Panc1 (cell line): Measurements from ENCODE around the gene MSLN. TPM values are rescaled to one million over a fixed set of nuclear protein-coding genes. Genes with fewer than 3 reads are reported as not detected.
"Not testable (repeated sequence)": the region's sequence is repeated elsewhere in the genome, so short reads cannot be mapped to it uniquely, and the experiment has no call there.

Experiments
- ATAC-seq: fragments of 200-7000 bp; cut with Tn5 transposase; 2 replicates; pipeline ENCODE4 v1.9.1; 2020; ENCODE audit warnings: mild to moderate bottlenecking, moderate library complexity
- BruUV-seq: library from RNA; stranded (reverse); fragments of 400-500 nt; replicated peaks from 2 replicates; lab custom pipeline; 2021; lab: Mats Ljungman, UMichigan
- CTCF ChIA-PET: fragments of 300-600 bp; sonication (Branson Sonifier 250); formaldehyde crosslinking; loops from one replicate; lab custom pipeline; 2022; ENCODE audit warnings: antibody characterized with exemption; lab: Charles Lee
- POLR2A ChIA-PET: fragments of 300-600 bp; sonication (Branson Sonifier 250); formaldehyde crosslinking; loops from one replicate; lab custom pipeline; 2022; ENCODE audit warnings: antibody characterized with exemption; lab: Charles Lee
- DNase-seq: peaks from one replicate; pipeline ENCODE4 v3.0.0-alpha.2; 2010; ENCODE audit warnings: low read depth, low spot score
- H3K27ac ChIP-seq: 2 replicates; pipeline ENCODE4 v1.5.1; 2011; ENCODE audit warnings: mild to moderate bottlenecking, low read length, inconsistent platforms
- H3K27me3 ChIP-seq: fragments of 200-500 bp; sonication (Bioruptor generic); 2 replicates; pipeline ENCODE4 v1.6.0; 2014; ENCODE audit warnings: low read length, inconsistent platforms; ENCODE audit not compliant: control insufficient read depth, insufficient read depth
- H3K36me3 ChIP-seq: fragments of 200-500 bp; sonication (Bioruptor generic); 2 replicates; pipeline ENCODE4 v1.5.1; 2014; ENCODE audit warnings: inconsistent platforms, mild to moderate bottlenecking, low read length, moderate library complexity; ENCODE audit not compliant: control insufficient read depth, insufficient read depth
- H3K4me1 ChIP-seq: 2 replicates; pipeline ENCODE4 v1.5.1; 2011; ENCODE audit warnings: inconsistent platforms, mild to moderate bottlenecking, low read length, moderate library complexity; ENCODE audit not compliant: control insufficient read depth, insufficient read depth
- H3K4me3 ChIP-seq, 2 experiments: 2 replicates each; pipeline ENCODE4 v1.5.1; 2011 to 2012; ENCODE audit warnings: low read depth in 2 of 2, low read length in 2 of 2, mild to moderate bottlenecking in 2 of 2, inconsistent platforms in 1 of 2, moderate library complexity in 1 of 2
- H3K9me3 ChIP-seq: fragments of 200-500 bp; sonication (Bioruptor generic); 2 replicates; pipeline ENCODE4 v1.5.1; 2014; ENCODE audit warnings: low read depth, mild to moderate bottlenecking, inconsistent platforms, low read length, moderate library complexity; ENCODE audit not compliant: control insufficient read depth, insufficient read depth
- CTCF ChIP-seq: fragments of 450-650 bp; IDR thresholded peaks from 2 replicates; pipeline ENCODE4 v1.5.1; 2017; ENCODE audit warnings: mild to moderate bottlenecking
- POLR2AphosphoS5 ChIP-seq: IDR thresholded peaks from 2 replicates; pipeline ENCODE4 v1.6.1; 2012; ENCODE audit warnings: mild to moderate bottlenecking, low read depth, low read length, moderate library complexity
- REST ChIP-seq, 2 experiments: IDR thresholded peaks; 2 replicates each; pipeline ENCODE4 v1.6.1; 2011 to 2012; ENCODE audit warnings: low read depth in 2 of 2, control low read depth in 1 of 2, low read length in 1 of 2, mild to moderate bottlenecking in 1 of 2, moderate library complexity in 1 of 2; ENCODE audit not compliant: insufficient read depth in 1 of 2
- SIN3A ChIP-seq: IDR thresholded peaks from 2 replicates; pipeline ENCODE4 v1.6.1; 2012; ENCODE audit warnings: low read depth, mild to moderate bottlenecking, low read length, moderate library complexity, borderline replicate concordance; ENCODE audit not compliant: insufficient read depth
- TCF7L2 ChIP-seq: IDR thresholded peaks from 2 replicates; pipeline ENCODE4 v1.6.1; 2011; ENCODE audit warnings: mild to moderate bottlenecking, low read depth, low read length, inconsistent platforms
- in situ Hi-C: cut with HindIII; loops from 2 replicates; pipeline ENCODE4 v1.10.0; 2016; ENCODE audit warnings: low sequenced_read_pairs, low pct_unique_long_range_greater_than_20kb
- intact Hi-C: fragments of 100-400 bp; cut with micrococcal nuclease; formaldehyde crosslinking; loops from one replicate; pipeline ENCODE4 v1.10.0; 2022; ENCODE audit not compliant: unreplicated experiment
- total RNA-seq: library from RNA; stranded (reverse); gene quantifications from one replicate; pipeline ENCODE4 v1.2.1, GENCODE V29; 2021; ENCODE audit not compliant: unreplicated experiment

The MSLN gene
- total RNA-seq, 1 experiment from 2014 or later = 1.1 TPM

GRCh38 chr16:740764-741505 is 19.6 kb upstream of the MSLN start, which contains the start of gene CIAO3:
CIAO3 (minus strand) TSS chr16:740997; CDS start chr16:740985, 12 bp downstream.
- ChIA-PET POLR2A (no interaction called here), CTCF (interaction anchor here (0.5 to 0.9 kb wide), 3 partner anchors 20 to 66 kb away, joined by 3 to 5 read pairs (median 4); no protein-coding TSS in a partner anchor)
- in situ Hi-C loops = no loop called here
- peak; percentile 86 for TF ChIP-seq POLR2AphosphoS5
- peak in 1 of 2 experiments; percentile 75; a peak in 1 of 4 replicates for TF ChIP-seq REST (IDR thresholded peaks at IDR 0.05; ENCODE audit: insufficient read depth in 1 of 2, low read depth in 2 of 2, low read length in 1 of 2)
- peak; percentile 98 for TF ChIP-seq CTCF
- no peak for TF ChIP-seq TCF7L2
- TF ChIP-seq SIN3A = peak; percentile 66; the same call in 1 of the 2 replicates
- peak within 1 kb of the TSS; percentile 66 to 89 for H3K4me3 ChIP-seq
- H3K27ac ChIP-seq = peak within 1 kb of the TSS; percentile 83
- no TSS peak for BruUV-seq
- H3K36me3 ChIP-seq = peaks cover 5% of the 10 kb centered on the region
- H3K27me3 ChIP-seq = no peaks in the 10 kb centered on the region
- intact Hi-C loops = loop anchor here (5.0 kb wide), 1 partner anchor 46 kb away; the partner anchor contains the start of genes CHTF18 and RPUSD1
- no peaks in the 10 kb centered on the region for H3K9me3 ChIP-seq
- peak; percentile 89 for ATAC-seq
- no peak for DNase-seq
- peaks cover 8% of the 10 kb centered on the region; the same call in 1 of the 2 replicates for H3K4me1 ChIP-seq

- in situ Hi-C loops (no loop called here), intact Hi-C loops (loop anchor here (5.0 kb wide), 1 partner anchor 45 kb away; the partner anchor contains the start of genes CHTF18 and RPUSD1)
- no peak for DNase-seq
- BruUV-seq = no TSS peak
- no peak overlapping the region for H3K4me3 ChIP-seq
- H3K36me3 ChIP-seq = peaks cover 3% of the 10 kb centered on the region
- ChIA-PET CTCF (interaction anchor here (0.6 kb wide), 1 partner anchor 10 kb away, joined by 5 read pairs; no protein-coding TSS in a partner anchor), POLR2A (no interaction called here)
- H3K9me3 ChIP-seq = no peaks in the 10 kb centered on the region
- H3K27ac ChIP-seq = no peak overlapping the region
- H3K4me1 ChIP-seq = peaks cover 8% of the 10 kb centered on the region; the same call in 1 of the 2 replicates
- ATAC-seq = no peak
- H3K27me3 ChIP-seq = no peaks in the 10 kb centered on the region
- TF ChIP-seq SIN3A (no peak), REST (IDR thresholded peaks at IDR 0.05; ENCODE audit: insufficient read depth in 1 of 2, low read depth in 2 of 2, low read length in 1 of 2) (no peak), TCF7L2 (no peak), POLR2AphosphoS5 (no peak), CTCF (no peak)
Observed at GRCh38 chr16:741986-742629, 18.4 kb upstream of the MSLN start.

GRCh38 chr16:742894-743293 is 17.6 kb upstream of the MSLN start:
- H3K9me3 ChIP-seq, BruUV-seq, H3K27me3 ChIP-seq, DNase-seq, H3K4me3 ChIP-seq, CTCF ChIA-PET, ATAC-seq, H3K36me3 ChIP-seq, H3K4me1 ChIP-seq, in situ Hi-C loops, H3K27ac ChIP-seq: not testable (repeated sequence)
- POLR2A ChIA-PET = interaction anchor here (0.6 kb wide), 2 partner anchors 23 to 51 kb away, joined by 3 to 7 read pairs; no protein-coding TSS in a partner anchor
- intact Hi-C loops = loop anchor here (5.0 kb wide), 1 partner anchor 44 kb away; the partner anchor contains the start of genes CHTF18 and RPUSD1
